Nucleus accumbens (tissue), 56 donors: ENCODE measurements around the gene LOXHD1.

ENCODE experiments used
- DNase-seq, 56 donors: peaks; one replicate each; lab custom pipeline; 2025; lab: John Stamatoyannopoulos, UW

LOXHD1 gene, protein sequence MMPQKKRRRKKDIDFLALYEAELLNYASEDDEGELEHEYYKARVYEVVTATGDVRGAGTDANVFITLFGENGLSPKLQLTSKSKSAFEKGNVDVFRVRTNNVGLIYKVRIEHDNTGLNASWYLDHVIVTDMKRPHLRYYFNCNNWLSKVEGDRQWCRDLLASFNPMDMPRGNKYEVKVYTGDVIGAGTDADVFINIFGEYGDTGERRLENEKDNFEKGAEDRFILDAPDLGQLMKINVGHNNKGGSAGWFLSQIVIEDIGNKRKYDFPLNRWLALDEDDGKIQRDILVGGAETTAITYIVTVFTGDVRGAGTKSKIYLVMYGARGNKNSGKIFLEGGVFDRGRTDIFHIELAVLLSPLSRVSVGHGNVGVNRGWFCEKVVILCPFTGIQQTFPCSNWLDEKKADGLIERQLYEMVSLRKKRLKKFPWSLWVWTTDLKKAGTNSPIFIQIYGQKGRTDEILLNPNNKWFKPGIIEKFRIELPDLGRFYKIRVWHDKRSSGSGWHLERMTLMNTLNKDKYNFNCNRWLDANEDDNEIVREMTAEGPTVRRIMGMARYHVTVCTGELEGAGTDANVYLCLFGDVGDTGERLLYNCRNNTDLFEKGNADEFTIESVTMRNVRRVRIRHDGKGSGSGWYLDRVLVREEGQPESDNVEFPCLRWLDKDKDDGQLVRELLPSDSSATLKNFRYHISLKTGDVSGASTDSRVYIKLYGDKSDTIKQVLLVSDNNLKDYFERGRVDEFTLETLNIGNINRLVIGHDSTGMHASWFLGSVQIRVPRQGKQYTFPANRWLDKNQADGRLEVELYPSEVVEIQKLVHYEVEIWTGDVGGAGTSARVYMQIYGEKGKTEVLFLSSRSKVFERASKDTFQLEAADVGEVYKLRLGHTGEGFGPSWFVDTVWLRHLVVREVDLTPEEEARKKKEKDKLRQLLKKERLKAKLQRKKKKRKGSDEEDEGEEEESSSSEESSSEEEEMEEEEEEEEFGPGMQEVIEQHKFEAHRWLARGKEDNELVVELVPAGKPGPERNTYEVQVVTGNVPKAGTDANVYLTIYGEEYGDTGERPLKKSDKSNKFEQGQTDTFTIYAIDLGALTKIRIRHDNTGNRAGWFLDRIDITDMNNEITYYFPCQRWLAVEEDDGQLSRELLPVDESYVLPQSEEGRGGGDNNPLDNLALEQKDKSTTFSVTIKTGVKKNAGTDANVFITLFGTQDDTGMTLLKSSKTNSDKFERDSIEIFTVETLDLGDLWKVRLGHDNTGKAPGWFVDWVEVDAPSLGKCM (N-terminal part only)

DNA sequence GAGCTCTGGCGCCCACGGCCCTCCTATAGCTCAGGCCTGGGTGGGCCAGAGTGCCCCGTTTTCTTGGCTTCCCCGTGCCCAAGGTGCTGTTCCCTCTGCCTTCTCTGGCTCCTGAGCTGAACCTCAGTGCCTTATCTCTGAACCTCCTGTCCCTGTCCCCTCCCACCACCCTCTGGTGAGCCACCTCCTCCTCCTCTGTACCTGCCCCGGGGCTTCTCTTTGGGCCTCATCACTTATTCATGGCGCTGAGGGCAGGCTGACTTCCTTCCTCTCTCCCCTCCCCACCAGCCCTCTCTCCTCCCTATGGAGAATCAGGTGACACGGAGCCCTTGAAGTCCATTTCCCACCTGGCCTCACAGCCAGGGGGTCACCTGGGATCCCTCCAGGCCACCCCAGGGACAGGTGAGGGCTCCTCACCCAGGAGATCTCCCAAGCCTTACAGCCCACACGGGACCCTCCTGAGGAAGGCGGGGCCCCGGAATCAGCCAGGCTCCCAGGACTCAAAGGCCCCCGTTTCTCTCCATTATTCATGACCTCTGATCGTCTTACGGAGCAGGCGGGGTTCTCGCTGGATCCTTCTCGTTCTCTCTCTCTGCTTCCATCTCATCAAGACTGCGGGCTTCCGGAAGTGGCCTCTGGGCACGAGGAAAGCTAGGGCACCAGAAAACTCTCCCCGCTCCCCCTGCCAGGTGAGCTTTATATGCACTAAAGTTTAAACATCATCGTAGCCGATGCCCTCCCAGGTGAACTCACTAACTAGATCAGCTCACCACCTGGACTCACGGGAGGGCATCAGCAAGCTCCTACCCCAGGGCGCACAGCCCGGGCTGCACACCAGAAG lies at the start of gene LOXHD1:
TSS of gene LOXHD1 (minus strand) at position 106 of the 841 bp plus-strand sequence. CDS start 187 bp downstream, outside the sequence.
- no peak for DNase-seq

DNA sequence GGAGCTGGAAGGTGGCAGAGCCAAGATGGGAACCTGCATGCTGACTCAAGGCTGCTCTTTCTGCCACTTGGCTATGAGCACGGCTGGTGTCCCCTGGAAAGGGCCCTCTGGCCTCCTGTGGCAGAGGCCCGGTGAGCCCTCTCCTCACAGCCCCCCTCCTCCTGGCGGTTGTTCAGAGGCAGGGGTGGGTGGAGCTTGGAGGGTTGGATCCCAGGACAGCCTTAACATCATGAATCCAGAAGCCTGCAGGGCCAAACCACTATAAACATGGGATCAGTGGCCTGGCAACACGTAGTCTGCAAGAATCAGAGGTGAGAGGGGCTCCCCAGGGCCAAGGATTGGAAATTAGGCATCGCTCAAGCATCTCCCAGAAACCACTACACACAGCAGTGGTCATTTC lies 48.5 kb upstream of the LOXHD1 start:
- DNase-seq = no peak

DNA sequence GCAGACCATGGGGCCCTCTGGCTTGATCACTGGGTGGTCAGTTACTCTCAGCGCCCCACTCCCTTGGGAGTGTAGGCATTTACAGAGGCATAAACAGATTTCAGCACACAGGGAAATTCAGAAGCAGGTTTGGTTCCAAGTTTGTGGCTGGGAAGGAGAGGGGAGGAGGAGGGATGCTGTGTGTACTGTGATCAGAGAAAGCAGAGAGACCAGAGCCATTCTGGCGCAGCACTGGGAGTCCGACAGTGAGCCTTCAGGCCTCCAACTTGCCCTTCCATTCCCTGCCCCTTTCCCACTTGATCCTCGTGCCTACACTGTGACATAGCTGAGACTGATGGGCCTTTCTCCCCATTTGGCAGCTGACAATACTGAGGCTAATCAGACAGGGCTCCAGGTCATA lies 47.8 kb upstream of the LOXHD1 start:
- no peak for DNase-seq

DNA sequence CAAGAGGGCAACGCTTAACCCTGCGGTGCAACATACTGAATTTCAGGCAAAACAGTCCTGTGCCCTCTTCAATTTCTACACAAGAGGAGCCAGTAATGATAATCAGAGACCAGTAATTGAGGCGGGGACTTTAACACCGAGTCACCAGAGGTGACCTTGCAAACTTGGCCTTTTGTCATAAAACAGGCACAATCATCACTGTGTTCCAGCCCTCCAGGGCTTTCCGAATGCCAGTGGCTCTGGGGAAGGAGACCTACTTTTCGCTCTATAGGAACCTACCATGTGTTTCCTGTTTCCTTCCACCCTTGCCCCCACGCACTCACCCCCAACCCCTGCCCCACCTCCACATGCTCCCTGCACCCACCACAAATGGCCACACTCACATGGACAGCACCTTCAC lies 47.2 kb upstream of the LOXHD1 start:
- no peak for DNase-seq

DNA sequence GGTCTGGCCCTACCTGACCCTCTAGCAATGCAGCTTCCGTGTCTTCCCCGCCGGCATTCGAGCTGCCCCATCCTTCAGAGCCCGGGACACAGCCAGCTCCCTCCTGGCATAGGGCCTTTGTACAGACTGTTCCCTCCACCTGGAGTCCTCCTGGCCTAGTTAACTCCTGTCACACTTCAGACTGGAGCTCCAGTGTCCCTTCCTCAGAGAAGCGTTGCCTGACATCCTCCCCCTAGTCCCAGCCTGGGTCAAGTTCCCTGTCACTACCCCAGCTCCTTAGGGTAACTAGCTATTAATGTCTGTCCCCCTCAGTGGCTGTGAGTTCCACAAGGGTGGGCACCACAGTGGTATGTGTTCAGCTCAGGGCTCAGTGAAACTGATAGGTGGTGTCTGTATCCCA lies 45.5 kb upstream of the LOXHD1 start:
- no peak for DNase-seq

DNA sequence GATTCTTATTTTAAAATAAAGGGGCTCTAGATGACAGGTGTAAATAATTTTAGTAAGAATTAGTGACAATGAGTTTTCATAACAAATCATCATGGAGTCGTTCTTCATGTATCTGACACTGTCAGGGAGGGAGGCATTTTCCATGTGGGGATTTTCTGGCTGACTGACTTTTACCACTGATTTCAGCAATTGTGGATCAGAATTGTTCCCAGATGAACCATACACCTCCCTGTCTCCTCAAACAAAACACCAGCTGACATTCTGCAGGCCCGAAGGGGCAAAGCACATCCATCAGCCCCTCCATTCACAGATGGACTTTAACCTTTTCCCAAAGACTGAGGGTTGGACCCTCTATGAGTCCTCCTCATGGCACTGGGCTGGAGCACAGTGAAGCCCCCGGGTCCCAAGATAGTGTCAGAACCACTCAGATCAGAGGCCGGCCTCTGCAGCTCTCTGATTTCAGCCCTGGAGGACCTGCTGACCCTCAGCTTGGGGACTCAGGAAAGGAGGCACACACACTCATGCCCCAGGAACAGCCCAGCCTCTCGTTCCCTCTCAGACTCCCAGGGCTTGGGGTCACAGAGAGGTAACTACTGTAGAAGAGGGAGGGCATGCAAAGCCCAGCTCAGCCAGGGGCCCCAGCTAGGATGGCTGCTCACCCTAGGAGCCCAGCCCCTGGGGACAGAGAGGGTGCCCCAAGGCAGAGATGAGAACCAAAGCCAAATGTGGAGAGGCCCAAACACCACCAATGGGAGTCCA lies 43.2 kb upstream of the LOXHD1 start:
- no peak for DNase-seq

DNA sequence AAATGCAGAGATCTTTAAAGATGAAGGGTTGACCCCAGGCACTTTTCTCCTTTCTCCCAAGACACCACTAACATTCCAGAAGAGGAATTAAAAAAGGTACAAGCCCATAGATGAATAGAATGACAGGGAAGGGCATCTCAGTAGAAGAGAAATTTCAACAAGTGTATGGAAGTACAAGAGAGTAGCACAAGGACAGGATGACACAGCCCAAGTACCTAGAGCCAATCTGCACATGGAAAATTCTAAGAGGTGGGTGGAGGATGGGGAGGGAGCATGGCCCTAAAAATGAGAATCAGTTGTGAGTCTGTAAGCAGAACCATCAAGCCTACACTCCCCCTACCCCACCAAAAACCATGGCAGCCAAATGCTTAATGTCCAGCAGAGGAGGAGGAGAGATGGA lies 39.7 kb upstream of the LOXHD1 start:
- DNase-seq = no peak

DNA sequence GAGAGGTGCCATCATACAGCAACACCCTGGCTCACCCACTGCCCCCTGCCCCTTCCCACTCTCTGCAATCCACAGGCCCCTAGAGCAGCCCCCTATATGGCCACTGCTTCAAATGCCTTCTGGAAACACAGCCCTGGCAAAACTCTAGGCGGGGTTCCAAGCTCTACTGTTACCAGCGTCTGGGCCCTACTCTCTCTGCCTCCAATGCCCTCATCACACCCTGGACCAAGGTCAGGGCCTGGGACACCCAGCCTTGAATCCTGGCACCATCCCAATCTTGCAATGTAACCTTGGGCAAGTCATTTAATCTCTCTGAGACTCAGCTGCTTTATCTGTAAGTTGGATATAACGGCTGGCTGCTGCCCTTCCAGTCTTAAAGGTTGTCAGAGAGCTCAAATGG lies 39.2 kb upstream of the LOXHD1 start:
- no peak for DNase-seq

DNA sequence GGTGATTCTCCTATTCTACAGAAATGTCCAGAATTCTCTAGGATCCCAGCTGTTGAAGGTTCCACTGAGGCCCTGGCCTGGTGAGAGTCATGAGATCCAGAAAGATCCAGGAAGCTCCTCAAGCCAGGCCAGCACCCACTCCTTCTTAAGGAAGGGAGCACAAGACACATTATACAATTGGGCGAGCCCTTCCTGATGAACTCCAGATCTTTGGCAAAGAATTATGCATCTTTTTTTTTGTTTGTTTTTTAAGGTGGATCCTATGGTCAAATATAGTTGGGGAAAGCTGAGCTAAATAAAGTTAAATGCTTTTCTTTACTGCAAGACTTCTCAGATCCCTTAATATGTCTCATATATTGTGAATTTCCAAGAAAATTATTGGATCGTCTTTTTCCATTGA lies 37.0 kb upstream of the LOXHD1 start:
- no peak for DNase-seq

DNA sequence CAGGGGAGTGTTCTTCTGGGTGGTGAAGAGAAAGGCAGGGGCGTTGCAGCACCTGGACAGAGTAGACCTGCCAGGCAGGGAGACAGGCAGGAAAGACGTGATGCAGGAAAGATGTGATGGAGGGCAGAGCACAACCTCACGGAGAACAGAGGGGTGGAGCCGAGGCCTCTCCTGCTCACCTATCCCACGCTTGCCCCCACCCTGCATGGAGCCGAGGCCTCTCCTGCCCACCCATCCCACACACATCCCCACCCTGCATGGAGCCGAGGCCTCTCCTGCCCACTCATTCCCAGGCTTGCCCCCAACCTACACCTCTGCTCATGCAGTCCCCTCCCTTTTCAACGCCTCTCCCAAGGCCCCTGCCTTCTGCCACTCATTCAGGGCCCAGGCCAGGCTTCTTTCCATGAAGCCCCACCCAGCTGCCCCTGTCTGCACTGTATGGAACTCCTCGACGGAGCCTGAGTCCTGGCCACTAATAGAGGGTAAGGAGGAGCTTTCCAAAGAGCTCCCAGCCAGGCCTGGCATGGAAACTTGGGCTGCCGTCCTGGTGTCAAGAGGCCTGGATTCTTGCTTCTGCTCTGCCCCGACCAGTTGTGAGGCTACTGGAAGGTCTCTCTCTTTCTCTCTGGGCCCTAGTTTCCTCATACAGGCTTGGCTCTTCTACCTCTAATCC lies 32.0 kb upstream of the LOXHD1 start:
- DNase-seq = no peak

DNA sequence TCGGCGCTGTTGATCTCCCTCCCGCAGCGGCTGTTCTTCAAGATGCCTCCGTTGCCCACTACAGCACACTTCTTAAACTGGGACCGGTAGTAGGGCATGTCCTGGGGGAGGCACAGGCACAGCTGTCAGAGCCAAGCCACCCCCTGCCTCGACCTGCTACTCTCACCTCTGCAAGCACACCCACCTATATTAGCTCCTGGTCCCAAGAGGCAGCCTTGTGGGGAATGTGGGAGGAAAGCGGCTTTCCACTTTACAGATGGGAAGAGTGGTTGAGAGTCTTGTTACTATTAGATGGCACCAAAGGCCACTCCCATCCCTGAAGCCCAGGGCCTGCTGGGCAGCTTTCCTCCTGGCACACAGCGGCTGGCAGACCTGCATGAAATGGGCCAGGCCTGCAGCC lies 29.2 kb upstream of the LOXHD1 start:
- DNase-seq = no peak

DNA sequence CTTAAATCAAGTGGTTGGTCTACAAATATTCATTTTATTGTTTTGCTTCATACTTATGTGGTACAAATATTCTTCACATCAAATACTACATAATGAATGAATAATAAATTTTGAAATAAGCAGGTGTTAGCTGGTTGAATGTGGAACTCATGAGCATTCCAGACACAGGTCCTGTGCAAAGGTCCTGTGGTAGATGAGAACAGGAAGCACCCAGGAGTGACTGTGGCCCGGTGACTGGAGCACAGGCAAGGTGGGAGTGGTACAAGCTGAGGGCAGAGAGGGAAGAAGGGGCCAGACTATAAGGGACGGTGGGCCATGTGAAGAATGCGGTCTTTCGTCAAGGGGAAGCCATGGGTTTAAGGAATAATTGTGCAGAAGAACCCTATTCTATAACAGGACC lies 26.2 kb upstream of the LOXHD1 start:
- no peak for DNase-seq

DNA sequence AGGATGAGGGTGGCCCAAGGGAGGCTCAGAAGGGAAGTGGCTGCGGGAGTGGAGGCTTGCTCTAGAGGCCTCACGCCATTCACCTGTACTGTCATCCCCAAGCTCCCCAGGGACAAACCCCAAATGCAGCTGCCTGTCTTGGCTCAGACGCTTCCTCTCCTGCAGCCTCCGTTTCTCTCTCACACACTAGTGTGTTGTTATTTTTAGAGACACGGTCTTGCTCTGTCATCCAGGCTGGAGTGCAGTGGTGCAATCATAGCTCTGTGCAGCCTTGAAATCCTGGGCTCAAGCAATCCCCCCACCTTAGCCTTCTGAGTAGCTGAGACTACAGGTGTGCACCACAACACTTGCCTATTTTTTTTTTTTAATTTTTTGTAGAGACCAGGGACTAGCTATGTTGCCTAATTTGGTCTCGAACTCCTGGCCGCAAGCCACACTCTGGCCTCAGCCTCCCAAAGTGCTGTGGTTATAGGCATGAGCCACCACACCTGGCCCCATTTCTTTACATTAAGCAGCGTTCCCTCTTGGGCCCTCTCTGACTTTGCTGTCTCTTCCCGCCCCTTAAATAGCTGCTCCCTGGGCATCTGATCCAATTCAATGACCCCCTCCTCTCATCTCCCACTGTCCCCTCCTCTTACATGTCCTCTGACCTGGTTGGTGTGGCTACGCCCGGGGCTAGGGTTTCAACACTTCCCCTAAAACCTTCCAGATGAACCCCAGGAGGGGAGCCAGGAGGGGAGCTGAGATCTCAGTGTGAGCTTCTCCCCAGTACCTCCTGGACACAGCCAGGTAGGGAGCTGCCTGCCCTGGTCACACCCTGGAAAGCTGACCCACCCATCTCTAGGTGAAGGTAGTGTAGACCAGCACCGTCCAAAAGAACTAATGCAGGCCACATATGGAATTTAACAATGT lies 24.0 kb upstream of the LOXHD1 start:
- no peak for DNase-seq

DNA sequence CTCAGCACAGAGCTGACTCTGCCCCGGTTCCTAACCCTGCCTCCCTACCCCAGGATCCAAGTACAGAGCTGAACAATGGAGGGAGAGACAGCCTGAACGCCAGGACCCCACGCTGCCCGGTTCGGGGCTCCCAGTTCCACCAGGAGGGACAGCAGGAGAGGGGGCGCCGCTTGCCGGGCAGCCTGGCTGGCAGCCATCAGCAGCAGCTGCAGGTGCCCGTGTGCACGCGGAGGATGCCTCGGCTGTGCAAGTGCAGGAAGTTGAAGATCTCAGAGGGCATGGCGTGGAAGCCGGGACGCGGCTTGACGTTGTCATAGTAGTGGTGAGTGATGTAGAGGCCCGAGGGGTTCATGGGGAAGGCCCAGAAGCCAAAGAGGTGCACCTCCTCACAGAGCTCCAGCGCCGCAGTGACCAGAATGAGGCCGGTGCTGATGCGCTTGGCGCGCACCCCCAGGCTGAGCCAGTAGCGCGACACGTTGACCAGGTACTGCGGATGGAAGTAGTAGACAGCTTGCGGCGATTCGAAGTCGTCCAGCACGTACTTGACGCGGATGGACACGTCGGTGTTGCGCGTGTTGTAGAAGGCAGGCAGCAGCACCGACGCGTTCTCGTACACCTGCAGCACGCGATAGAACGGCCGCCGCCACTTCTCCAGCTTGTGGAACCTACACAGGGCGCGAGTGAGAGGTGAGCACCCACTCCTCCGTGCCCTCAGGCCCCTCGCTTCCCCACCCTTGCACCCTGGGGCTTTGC lies 23.0 kb upstream of the LOXHD1 start:
- no peak for DNase-seq

DNA sequence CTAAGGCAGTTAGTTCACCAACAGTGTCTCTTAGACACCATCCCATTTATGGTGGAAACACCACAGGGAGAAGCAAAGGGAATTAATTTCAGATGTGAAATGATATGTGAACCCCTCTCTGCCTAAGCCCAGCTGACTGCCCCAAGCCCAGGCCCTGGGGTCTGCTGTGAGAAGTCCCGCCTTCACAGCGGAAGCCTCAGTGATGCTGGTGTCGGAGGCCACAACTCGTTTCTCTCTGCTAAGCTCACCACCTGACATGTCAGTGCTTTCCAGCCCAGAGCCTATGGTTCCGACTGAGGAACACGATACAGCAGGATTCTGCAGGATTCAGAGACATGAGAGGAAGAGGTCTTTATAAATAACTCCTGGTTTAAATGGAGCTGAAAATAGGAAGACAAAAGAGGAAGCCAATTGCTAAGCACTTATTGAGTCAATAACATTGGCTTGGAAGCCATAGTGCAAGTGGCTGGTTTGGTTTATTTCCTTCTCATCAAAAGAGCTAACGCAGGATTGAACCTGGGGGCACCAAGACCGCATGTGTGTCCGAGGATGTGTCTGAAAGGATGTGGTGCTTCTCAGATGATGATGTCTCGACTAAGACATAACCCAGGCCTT lies 21.9 kb upstream of the LOXHD1 start:
- DNase-seq = no peak

DNA sequence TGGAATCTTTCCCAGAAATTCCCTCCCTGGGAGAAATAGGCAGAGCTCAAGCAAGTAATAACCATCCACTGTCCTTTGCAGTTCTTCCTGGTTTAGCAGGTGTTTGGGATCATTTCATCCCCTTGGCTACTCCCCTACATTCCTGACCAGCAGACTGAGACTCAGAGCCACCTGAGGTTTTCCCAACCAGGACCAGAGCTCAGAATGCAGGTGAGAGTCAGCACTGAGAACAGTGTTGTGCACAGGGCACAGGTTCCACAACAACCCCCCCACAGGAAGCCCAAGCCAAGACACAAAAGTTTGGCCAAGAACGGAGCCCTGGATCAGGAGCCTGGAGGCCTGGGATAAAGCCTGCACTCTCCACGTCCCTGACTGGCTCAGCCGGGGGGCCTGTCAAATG lies 21.0 kb upstream of the LOXHD1 start:
- no peak for DNase-seq
